ENCODE measurements around the gene KIF16B.

- TF ChIP-seq CTCF (conservative IDR thresholded peaks at IDR 0.05) (no peak), ZFX (IDR thresholded peaks at IDR 0.05) (no peak)
These were observed 302.3 kb downstream of the KIF16B start for GRCh38 chr20:16270989-16271388.

Data from C4-2B (cell line).